IPS-20b (cell line): ENCODE measurements around the gene OTOP2.

Experiments
- H3K27ac ChIP-seq: one replicate; pipeline ENCODE4 v1.5.1; 2013; ENCODE audit warnings: low read length
- H3K27me3 ChIP-seq: 2 replicates; pipeline ENCODE4 v1.6.1; 2013; ENCODE audit warnings: mild to moderate bottlenecking, low read length, inconsistent platforms; ENCODE audit not compliant: insufficient read depth
- H3K36me3 ChIP-seq: 2 replicates; pipeline ENCODE4 v1.6.1; 2013; ENCODE audit warnings: low read depth, mild to moderate bottlenecking, inconsistent platforms, low read length, moderate library complexity; ENCODE audit not compliant: insufficient read depth
- H3K4me1 ChIP-seq: 2 replicates; pipeline ENCODE4 v1.6.1; 2013; ENCODE audit warnings: mild to moderate bottlenecking, control low read depth, inconsistent platforms, low read length, moderate library complexity; ENCODE audit not compliant: insufficient read depth
- H3K4me3 ChIP-seq: 2 replicates; pipeline ENCODE4 v1.5.1; 2013; ENCODE audit warnings: mild to moderate bottlenecking, low read length, inconsistent platforms
- H3K9ac ChIP-seq: 2 replicates; pipeline ENCODE4 v1.6.1; 2013; ENCODE audit warnings: low read depth, mild to moderate bottlenecking, inconsistent platforms, low read length, moderate library complexity
- H3K9me3 ChIP-seq: 2 replicates; pipeline ENCODE4 v1.6.1; 2013; ENCODE audit warnings: mild to moderate bottlenecking, low read depth, low read length, inconsistent platforms; ENCODE audit not compliant: insufficient read depth

Gene OTOP2

GRCh38 chr17:74971069-74971841 is 47.2 kb downstream of the OTOP2 start:
- Histone ChIP-seq H3K4me3 (peak overlapping the region; percentile 69), H3K9me3 (no peaks in the 10 kb centered on the region), H3K9ac (peak overlapping the region; percentile 10; the same call in 1 of the 2 replicates), H3K27me3 (peaks cover 60% of the 10 kb centered on the region), H3K36me3 (no peaks in the 10 kb centered on the region), H3K27ac (no peak overlapping the region), H3K4me1 (0 out of 2 replicates have a peak, but pooled peaks cover 7% of the 10 kb centered on the region)

- Histone ChIP-seq H3K36me3 (no peaks in the 10 kb centered on the region), H3K9ac (peak overlapping the region; percentile 10; the same call in 1 of the 2 replicates), H3K4me1 (0 out of 2 replicates have a peak, but pooled peaks cover 7% of the 10 kb centered on the region), H3K9me3 (no peaks in the 10 kb centered on the region), H3K4me3 (peak overlapping the region; percentile 69), H3K27me3 (peaks cover 60% of the 10 kb centered on the region), H3K27ac (no peak overlapping the region)
Measured at GRCh38 chr17:74971842-74972106, 47.7 kb downstream of the OTOP2 start.

- Histone ChIP-seq H3K36me3 (no peaks in the 10 kb centered on the region), H3K4me1 (0 out of 2 replicates have a peak, but pooled peaks cover 7% of the 10 kb centered on the region), H3K4me3 (peak within 1 kb of the TSS; percentile 69), H3K9me3 (no peaks in the 10 kb centered on the region), H3K27ac (no peak within 1 kb of the TSS), H3K9ac (peak within 1 kb of the TSS; percentile 10; the same call in 1 of the 2 replicates), H3K27me3 (peaks cover 60% of the 10 kb centered on the region)
Measured at GRCh38 chr17:74972107-74972972, 48.3 kb downstream of the OTOP2 start, which contains the start of gene HID1. Gene HID1 (minus strand): TSS chr17:74972759. CDS start chr17:74972656, 103 bp downstream.

- Histone ChIP-seq H3K27me3 (peaks cover 62% of the 10 kb centered on the region), H3K9ac (no peak overlapping the region), H3K4me1 (0 out of 2 replicates have a peak, but pooled peaks cover 7% of the 10 kb centered on the region), H3K36me3 (no peaks in the 10 kb centered on the region), H3K9me3 (no peaks in the 10 kb centered on the region), H3K27ac (no peak overlapping the region), H3K4me3 (peak overlapping the region; percentile 69)
Measured at GRCh38 chr17:74972973-74973328, 48.9 kb downstream of the OTOP2 start.

GRCh38 chr17:74975943-74976342 is 51.9 kb downstream of the OTOP2 start:
- H3K9ac ChIP-seq, result no peak overlapping the region
- no peak overlapping the region for H3K4me3 ChIP-seq
- H3K4me1 ChIP-seq, result no peaks in the 10 kb centered on the region
- H3K36me3 ChIP-seq, result no peaks in the 10 kb centered on the region
- no peak overlapping the region for H3K27ac ChIP-seq
- H3K27me3 ChIP-seq, result peaks cover 54% of the 10 kb centered on the region
- no peaks in the 10 kb centered on the region for H3K9me3 ChIP-seq

- Histone ChIP-seq H3K9me3 (no peaks in the 10 kb centered on the region), H3K9ac (no peak overlapping the region), H3K4me3 (no peak overlapping the region), H3K27ac (no peak overlapping the region), H3K4me1 (peaks cover 5% of the 10 kb centered on the region), H3K36me3 (no peaks in the 10 kb centered on the region), H3K27me3 (peaks cover 37% of the 10 kb centered on the region)
Measured at GRCh38 chr17:74977802-74978201, 53.7 kb downstream of the OTOP2 start.

- Histone ChIP-seq H3K4me1 (peaks cover 5% of the 10 kb centered on the region), H3K4me3 (no peak overlapping the region), H3K27me3 (peaks cover 32% of the 10 kb centered on the region), H3K9me3 (no peaks in the 10 kb centered on the region), H3K9ac (no peak overlapping the region), H3K36me3 (no peaks in the 10 kb centered on the region), H3K27ac (no peak overlapping the region)
Measured at GRCh38 chr17:74978240-74978639, 54.2 kb downstream of the OTOP2 start.

GRCh38 chr17:74979408-74980146 is 55.5 kb downstream of the OTOP2 start:
- Histone ChIP-seq H3K27ac (no peak overlapping the region), H3K4me3 (no peak overlapping the region), H3K9ac (no peak overlapping the region), H3K4me1 (peaks cover 5% of the 10 kb centered on the region), H3K27me3 (peaks cover 19% of the 10 kb centered on the region), H3K36me3 (no peaks in the 10 kb centered on the region), H3K9me3 (no peaks in the 10 kb centered on the region)

GRCh38 chr17:74981318-74981978 is 57.4 kb downstream of the OTOP2 start:
- H3K27ac ChIP-seq, result peak overlapping the region; percentile 67

GRCh38 chr17:74981979-74982662 is 58.0 kb downstream of the OTOP2 start:
- H3K9ac ChIP-seq, result peak overlapping the region; percentile 83; the same call in 1 of the 2 replicates

More at GRCh38 chr17:74981318-74981978, 57.4 kb downstream of the OTOP2 start:
- Histone ChIP-seq H3K9me3 (no peaks in the 10 kb centered on the region), H3K4me3 (peak overlapping the region; percentile 86), H3K27me3 (peaks cover 5% of the 10 kb centered on the region), H3K4me1 (peaks cover 5% of the 10 kb centered on the region), H3K9ac (peak overlapping the region; percentile 83; the same call in 1 of the 2 replicates), H3K36me3 (no peaks in the 10 kb centered on the region)

More at GRCh38 chr17:74981979-74982662, 58.0 kb downstream of the OTOP2 start:
- Histone ChIP-seq H3K27ac (peak overlapping the region; percentile 67), H3K4me3 (peak overlapping the region; percentile 86), H3K9me3 (no peaks in the 10 kb centered on the region), H3K27me3 (peaks cover 5% of the 10 kb centered on the region), H3K4me1 (peaks cover 5% of the 10 kb centered on the region), H3K36me3 (no peaks in the 10 kb centered on the region)
